IPS DF 19.7 (cell line): ENCODE results near the gene FRAS1.
"Not testable (repeated sequence)": the region's sequence is repeated elsewhere in the genome, so short reads cannot be mapped to it uniquely, and the experiment has no call there.

Source experiments
- DNase-seq: peaks from one replicate; pipeline ENCODE4 v3.0.0-alpha.2; 2013; ENCODE audit warnings: low read depth, low spot score

The FRAS1 gene

DNA sequence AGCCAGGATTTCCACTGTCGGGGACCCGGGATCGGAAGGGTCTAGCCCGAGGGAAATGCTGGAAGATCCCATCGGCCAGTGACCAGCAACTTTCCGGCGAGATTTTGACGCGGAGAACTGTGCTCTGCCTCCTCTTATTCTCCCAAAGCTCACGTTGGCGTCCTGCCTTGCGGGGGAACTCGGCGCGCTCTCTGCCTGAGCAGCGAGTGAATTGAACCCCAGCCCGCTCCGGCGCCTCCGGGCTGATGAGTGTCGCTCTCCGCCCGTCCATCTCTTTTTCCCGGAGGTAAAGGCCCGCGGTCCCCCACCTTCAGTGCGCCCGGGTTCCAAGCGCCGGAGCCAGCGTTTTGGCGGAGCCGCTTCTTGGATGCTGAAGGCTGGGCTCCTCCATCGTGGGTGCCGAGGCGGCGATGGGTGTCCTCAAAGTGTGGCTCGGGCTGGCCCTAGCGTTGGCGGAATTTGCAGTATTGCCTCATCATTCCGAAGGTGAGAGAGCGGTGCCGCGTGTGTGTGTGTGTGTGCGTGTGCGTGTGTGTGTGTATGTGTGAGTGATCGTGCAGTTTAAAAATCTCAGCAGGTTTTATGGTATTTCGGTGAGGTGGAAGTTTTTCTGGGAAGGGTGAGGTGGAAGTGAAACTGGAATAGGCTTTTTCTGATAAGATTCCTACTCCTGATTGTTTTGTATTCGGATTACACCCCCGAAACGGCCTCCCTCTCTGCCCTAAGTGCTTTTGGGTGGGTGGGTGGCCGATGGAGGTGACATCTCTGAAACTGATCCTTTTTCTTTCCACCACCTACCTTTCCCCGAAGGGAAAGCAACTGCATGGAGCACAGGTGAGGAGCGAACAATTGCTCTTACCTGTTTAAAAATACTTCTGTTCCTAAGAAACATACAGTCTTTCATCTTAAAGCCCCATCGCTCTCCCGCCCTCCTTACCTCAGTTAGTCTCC, 752 bp downstream of the FRAS1 start:
- DNase-seq = no peak

GRCh38 chr4:78058591-78059523, 1.7 kb downstream of the FRAS1 start:
- DNase-seq = no peak

DNA sequence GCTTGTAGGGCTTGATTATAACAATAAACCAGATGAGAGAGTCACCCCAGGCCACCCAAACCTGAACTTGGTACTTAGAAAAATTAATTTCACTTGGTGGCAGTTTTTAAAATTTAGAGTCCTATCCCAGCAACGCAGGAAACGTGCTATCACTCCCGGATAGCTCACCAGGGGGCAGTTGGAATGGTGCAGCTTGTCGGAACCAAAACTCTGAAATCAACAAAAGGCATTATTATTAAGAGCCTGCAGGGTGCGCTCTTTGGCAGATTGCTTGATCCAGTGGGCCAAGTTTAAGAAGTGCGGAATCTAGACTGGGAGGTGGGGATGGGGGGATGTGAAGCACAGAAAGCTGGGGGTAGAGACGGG, 2.4 kb downstream of the FRAS1 start:
- peak; percentile 73 for DNase-seq

DNA sequence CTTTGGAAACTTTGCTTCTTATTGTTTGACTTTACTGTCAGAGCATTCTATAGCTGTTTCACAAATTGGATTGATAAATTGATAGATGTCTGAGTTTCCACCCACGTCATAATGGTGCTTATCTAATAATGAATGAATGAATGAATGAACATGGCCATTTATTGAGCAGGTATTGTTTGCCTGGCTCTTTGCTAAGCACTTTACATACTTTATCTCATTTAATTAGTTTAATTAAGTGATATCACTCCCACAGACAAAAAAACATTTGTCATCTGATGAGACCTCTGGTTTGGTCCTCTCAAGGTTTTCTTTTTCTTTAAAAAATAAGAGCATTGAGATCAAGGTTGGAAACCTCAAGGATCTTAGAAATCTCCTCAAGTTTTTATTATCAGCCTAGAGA, 2.8 kb downstream of the FRAS1 start:
- DNase-seq = no peak

DNA sequence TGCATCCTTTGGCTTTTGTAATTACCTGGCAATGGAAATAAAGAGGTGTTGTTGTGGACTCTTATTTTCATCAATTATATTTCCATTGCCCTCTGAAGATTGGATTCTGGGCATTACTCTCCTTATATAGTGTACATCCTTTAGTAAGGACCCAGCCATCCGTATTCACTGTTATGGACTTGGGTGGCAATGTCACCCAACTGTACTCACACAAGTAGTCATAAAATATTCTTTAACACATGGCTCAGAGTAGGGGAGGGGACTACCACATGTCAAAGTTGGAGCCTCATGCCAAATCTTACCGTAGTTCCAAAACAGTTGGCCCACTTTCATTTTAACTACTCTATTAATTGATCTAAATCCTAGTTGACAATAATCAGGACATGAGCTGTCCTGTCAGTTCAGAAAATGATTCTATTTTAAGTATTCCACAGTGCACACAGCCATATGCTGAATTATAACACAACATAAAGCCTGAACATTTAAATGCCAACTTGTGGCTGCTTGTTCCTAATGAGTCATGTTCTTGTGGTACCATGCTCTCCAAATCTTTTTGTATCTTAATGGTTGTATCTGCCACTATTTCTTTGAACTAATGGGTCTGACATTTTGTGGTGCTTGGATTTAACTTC, 4.9 kb downstream of the FRAS1 start:
- DNase-seq = no peak

- no peak for DNase-seq
These were observed 8.5 kb downstream of the FRAS1 start for GRCh38 chr4:78065508-78066192.

DNA sequence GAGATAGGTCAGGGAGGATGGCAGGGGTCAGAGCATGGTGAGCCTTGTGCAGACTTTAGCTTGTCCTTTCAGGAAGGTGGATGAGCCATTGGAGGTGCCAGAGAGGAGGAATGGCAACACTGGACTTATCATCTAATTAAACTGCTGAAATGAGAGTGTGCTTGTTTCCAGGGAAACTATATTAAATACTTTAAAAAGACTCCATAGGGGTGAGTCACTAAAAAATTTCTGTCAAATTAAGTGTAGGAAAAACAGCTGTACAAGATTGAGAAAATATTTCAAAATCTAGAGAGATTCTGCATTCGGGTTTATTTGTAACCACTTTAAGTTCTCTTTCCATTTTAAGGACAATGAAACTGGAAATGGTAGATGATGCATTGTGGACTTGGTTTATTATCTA, 11.4 kb downstream of the FRAS1 start:
- DNase-seq = no peak

GRCh38 chr4:78069319-78069718, 12.2 kb downstream of the FRAS1 start:
- no peak for DNase-seq

GRCh38 chr4:78069859-78070258, 12.7 kb downstream of the FRAS1 start:
- no peak for DNase-seq

GRCh38 chr4:78070731-78071282, 13.7 kb downstream of the FRAS1 start:
- no peak for DNase-seq

DNA sequence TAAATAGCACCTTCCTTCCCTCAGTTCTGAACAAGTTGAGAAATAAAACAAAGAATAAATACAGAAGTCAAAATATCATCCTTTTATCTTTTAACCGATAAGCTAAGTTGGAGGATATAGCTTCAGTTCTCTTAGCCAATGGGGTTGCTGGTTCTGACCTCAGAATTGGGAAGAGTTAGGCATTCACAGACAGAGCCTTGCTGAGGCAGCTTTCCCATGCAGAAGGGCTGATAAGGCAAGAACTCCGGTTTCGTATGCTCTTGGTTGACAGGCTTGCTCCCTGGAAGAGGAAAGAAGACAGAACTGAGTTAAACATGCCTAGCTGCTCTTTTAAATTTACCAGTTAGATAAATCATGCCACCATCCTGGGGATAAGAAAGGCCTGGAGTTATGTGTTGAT, 17.6 kb downstream of the FRAS1 start:
- no peak for DNase-seq

- DNase-seq = no peak
These were observed 18.9 kb downstream of the FRAS1 start for GRCh38 chr4:78075986-78076385.

DNA sequence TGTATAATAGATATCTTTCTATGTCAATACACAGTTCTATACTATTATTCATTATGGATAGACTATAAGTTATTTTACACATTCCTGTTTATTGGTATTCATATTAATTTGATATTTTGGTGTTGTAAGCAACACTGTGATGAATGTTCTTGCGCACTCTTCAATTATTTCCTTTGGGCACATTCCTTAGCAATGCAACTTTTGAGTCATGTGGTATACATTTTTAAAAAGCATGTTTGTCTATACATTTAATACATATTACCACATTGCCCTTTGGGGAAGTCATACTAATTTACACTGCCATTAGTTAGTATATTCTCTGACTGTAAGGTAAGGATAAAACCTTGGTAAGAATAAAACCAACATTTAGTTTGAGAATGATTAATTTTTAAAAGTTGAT, 21.0 kb downstream of the FRAS1 start:
- no peak for DNase-seq

DNA sequence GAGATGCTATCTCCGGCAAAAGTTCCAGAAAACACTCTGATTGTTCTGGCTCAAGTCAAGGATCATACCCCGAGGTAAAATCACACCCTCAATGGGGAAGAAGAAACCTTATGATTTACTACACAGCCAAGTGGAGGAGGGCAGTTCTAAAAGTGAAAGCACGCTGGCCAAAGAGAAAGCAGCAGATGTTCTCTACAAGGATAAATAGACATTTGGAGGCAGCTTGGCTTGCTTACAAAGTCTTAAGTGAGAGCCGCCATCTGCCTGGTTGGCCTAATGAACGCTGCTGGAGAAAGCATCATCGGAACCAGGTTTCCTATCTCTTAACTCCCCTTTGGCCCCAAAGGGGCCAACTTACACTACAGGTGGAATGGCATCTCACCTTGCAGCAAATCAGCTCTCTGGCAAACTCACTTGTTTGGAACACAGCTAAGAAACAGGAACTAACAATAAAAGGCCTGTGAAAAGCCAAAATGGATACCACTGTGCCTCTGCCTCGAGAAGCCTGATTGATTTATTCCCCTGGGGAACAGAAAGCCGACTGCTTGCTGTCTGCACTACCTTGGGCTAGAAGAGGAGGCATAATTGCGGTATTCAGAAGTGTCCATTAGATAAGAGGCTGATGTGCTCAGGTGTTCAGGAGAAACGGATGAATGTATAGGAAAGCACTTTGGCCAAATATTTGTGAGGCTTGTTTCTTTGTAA, 22.8 kb downstream of the FRAS1 start:
- DNase-seq = no peak

DNA sequence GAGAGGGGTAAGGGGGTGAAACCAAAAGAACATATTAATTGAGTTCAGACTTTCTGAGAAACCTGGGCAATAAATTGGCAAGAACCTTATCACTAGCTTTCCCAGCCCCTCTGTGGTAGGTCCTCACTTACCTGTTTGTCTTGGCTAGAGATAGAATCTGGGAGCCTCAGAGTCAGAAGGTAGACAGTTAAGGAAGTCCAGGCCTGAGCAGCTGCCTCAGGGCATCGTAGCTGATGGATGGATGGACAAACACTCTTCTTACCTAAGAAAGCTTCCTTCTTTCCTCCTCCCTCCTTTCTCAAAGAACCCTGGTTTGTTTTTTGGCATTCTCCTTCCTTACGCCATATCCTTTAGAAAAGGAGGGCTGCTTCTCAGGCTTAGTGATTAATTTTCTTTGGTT, 24.4 kb downstream of the FRAS1 start:
- DNase-seq = no peak

- no peak for DNase-seq
These were observed 25.9 kb downstream of the FRAS1 start for GRCh38 chr4:78083035-78083434.

DNA sequence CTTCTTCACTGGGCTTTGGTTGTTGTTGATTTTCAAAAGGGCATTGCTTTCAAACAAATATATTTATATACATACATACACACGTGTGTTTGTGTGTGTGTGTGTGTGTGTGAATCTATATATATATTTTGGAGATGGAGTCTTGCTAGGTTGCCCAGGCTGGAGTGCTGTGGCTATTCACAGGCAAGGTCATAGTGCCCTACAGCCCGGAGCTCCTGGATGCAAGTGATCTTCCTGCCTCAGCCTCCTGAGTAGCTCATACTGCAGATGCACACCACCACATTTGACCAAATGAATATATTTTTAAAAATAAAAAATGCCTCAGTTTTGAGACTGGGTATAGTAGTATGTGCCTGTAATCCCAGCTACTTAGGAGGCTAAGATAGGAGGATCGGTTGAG, 34.4 kb downstream of the FRAS1 start:
- no peak for DNase-seq

- DNase-seq = not testable (repeated sequence)
These were observed 35.2 kb downstream of the FRAS1 start for GRCh38 chr4:78092350-78092749.

DNA sequence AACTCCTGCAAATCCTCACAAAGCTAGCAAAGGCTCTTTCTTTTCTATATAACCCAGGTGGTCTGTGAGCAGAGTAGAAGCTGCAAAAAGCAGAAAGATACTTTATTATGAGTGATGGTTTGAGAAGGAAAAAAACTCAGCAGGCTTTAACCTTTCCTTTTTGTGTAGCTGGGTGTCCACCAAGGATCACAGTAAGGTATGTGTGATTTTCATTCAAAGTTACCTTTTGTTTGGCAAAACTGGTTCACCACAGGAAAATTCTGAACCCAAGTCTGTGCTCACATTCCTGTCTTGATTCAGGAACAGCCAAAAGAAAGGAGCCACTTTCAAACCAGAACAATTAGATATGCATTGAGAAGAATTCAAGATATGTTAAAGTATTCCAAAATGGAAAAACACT, 35.7 kb downstream of the FRAS1 start:
- DNase-seq = peak; percentile 81

- DNase-seq = no peak
These were observed 38.0 kb downstream of the FRAS1 start for GRCh38 chr4:78095081-78095480.

GRCh38 chr4:78099058-78099457, 41.9 kb downstream of the FRAS1 start:
- DNase-seq = no peak
